HepG2 (cell line): ENCODE data around the gene GADL1. TPM values are rescaled to one million over a fixed set of nuclear protein-coding genes. Genes with fewer than 3 reads are reported as not detected.
A peak's percentile ranks its signal among the peaks of the same experiment; 100 is the strongest.

ENCODE experiments used
- AGO2 ChIP-seq: fragments of 200-400 bp; formaldehyde crosslinking; optimal IDR thresholded peaks from 2 replicates; pipeline ENCODE3; 2017; ENCODE audit warnings: mild to moderate bottlenecking, low read depth, low read length, moderate library complexity
- ATRX ChIP-seq: sonication (generic); formaldehyde crosslinking; IDR thresholded peaks from 2 replicates; pipeline ENCODE4 v1.4.0; 2020; ENCODE audit warnings: missing genetic modification reagents, borderline replicate concordance
- KDM2A ChIP-seq: sonication (generic); formaldehyde crosslinking; IDR thresholded peaks from 2 replicates; pipeline ENCODE4 v1.4.0; 2020; ENCODE audit warnings: low read depth, missing genetic modification reagents, borderline replicate concordance
- POLR2G ChIP-seq: fragments of 200-400 bp; formaldehyde crosslinking; IDR thresholded peaks from 2 replicates; pipeline ENCODE4 v1.6.1; 2018; ENCODE audit warnings: mild to moderate bottlenecking, low read depth, low read length, moderate library complexity
- PRDM10 ChIP-seq: sonication (generic); formaldehyde crosslinking; IDR thresholded peaks from 2 replicates; pipeline ENCODE4 v1.4.0; 2020; ENCODE audit warnings: low read depth, missing genetic modification reagents
- RBM22 ChIP-seq: fragments of 200-400 bp; formaldehyde crosslinking; optimal IDR thresholded peaks from 2 replicates; pipeline ENCODE3; 2017; ENCODE audit warnings: mild to moderate bottlenecking, low read length, moderate library complexity
- RORA ChIP-seq: sonication (generic); formaldehyde crosslinking; IDR thresholded peaks from 2 replicates; pipeline ENCODE4 v1.5.0; 2020; ENCODE audit warnings: mild to moderate bottlenecking, missing genetic modification reagents, moderate library complexity
- SMAD3 ChIP-seq: sonication (generic); formaldehyde crosslinking; IDR thresholded peaks from 2 replicates; pipeline ENCODE4 v1.4.0; 2020; ENCODE audit warnings: missing genetic modification reagents
- ZBTB44 ChIP-seq: sonication (generic); formaldehyde crosslinking; IDR thresholded peaks from 2 replicates; pipeline ENCODE4 v1.4.0; 2020; ENCODE audit warnings: missing genetic modification reagents
- ZMYM3 ChIP-seq: sonication (generic); formaldehyde crosslinking; IDR thresholded peaks from 2 replicates; pipeline ENCODE4 v1.5.1; 2020; ENCODE audit warnings: mild to moderate bottlenecking, missing genetic modification reagents
- ZNF382 ChIP-seq: sonication (generic); formaldehyde crosslinking; IDR thresholded peaks from 2 replicates; pipeline ENCODE4 v1.5.0; 2020; ENCODE audit warnings: missing genetic modification reagents, mild to moderate bottlenecking, borderline replicate concordance
- ZNF383 ChIP-seq: sonication (generic); formaldehyde crosslinking; IDR thresholded peaks from 2 replicates; pipeline ENCODE4 v1.4.0; 2020; ENCODE audit warnings: missing genetic modification reagents, mild to moderate bottlenecking, borderline replicate concordance
- ZNF773 ChIP-seq: sonication (generic); formaldehyde crosslinking; IDR thresholded peaks from 2 replicates; pipeline ENCODE4 v1.4.0; 2020; ENCODE audit warnings: missing genetic modification reagents, borderline replicate concordance
- ZNF780A ChIP-seq: sonication (generic); formaldehyde crosslinking; IDR thresholded peaks from 2 replicates; pipeline ENCODE4 v1.8.0; 2022; ENCODE audit warnings: mild to moderate bottlenecking, missing genetic modification reagents, moderate library complexity
- ZXDC ChIP-seq: sonication (generic); formaldehyde crosslinking; IDR thresholded peaks from 2 replicates; pipeline ENCODE4 v1.5.0; 2020; ENCODE audit warnings: mild to moderate bottlenecking, missing genetic modification reagents
- polyA plus RNA-seq, 8 experiments: library from polyadenylated mRNA; depleted of rRNA in 3 of 8; stranded (reverse) in 7 of 8; unstranded in 1 of 8; fragments of >200 nt; fragmentation: Illumina TruSeq in 4 of 8; extraction: Trizol in 4 of 8; gene quantifications; 2 replicates each; pipeline versions ENCODE4 v1.2.1 to v1.2.3, GENCODE V29; 2011 to 2016; ENCODE audit warnings: low read depth in 4 of 8, missing spikeins in 1 of 8, mixed read lengths in 1 of 8; ENCODE audit not compliant: insufficient read depth in 1 of 8
- total RNA-seq, 5 experiments: library from RNA; depleted of rRNA; stranded (reverse); fragments of >200 nt; fragmentation: Illumina TruSeq; extraction: Trizol; gene quantifications; 2 replicates each; pipeline ENCODE4 v1.2.3, GENCODE V29; 2016; ENCODE audit warnings: low read depth in 1 of 5
- TF ChIP-seq, protein P1 (sequence below): sonication (generic); formaldehyde crosslinking; conservative IDR thresholded peaks from 2 replicates; pipeline ENCODE4 v1.4.0; 2020; ENCODE audit warnings: missing genetic modification reagents

The GADL1 gene
- total and polyA plus RNA-seq, 2 of the 13 experiments (the other 11 are each of a cell fraction or from before 2014, with no cell fraction given) = not detected

- TF ChIP-seq ZBTB44 (CRISPR knock-in tag) (no peak), ZNF780A (CRISPR knock-in tag) (no peak), ZNF382 (CRISPR knock-in tag) (no peak), POLR2G (peak; percentile 79), PRDM10 (CRISPR knock-in tag) (no peak), RORA (CRISPR knock-in tag) (no peak), RBM22 (peak; percentile 100), ZMYM3 (CRISPR knock-in tag) (no peak), KDM2A (CRISPR knock-in tag) (0 out of 2 replicates have a peak, but pooled peaks have one; percentile 16), ZNF773 (CRISPR knock-in tag) (no peak), ZNF383 (CRISPR knock-in tag) (no peak), SMAD3 (no peak), AGO2 (peak; percentile 77), ZXDC (CRISPR knock-in tag) (no peak), ATRX (CRISPR knock-in tag) (no peak)
- TF ChIP-seq, protein P1, sequence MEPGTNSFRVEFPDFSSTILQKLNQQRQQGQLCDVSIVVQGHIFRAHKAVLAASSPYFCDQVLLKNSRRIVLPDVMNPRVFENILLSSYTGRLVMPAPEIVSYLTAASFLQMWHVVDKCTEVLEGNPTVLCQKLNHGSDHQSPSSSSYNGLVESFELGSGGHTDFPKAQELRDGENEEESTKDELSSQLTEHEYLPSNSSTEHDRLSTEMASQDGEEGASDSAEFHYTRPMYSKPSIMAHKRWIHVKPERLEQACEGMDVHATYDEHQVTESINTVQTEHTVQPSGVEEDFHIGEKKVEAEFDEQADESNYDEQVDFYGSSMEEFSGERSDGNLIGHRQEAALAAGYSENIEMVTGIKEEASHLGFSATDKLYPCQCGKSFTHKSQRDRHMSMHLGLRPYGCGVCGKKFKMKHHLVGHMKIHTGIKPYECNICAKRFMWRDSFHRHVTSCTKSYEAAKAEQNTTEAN = no peak
These were observed 199.0 kb downstream of the GADL1 start (continued) for GRCh38 chr3:30695302-30696061.
